Renal cortex interstitium (tissue), 11 donors: ENCODE data around the gene TJP2. TPM values are rescaled to one million over a fixed set of nuclear protein-coding genes. Genes with fewer than 3 reads are reported as not detected.
A peak's percentile ranks its signal among the peaks of the same experiment; 100 is the strongest.
"Not testable (repeated sequence)": the region's sequence is repeated elsewhere in the genome, so short reads cannot be mapped to it uniquely, and the experiment has no call there.

Source experiments
- DNase-seq, 11 donors: peaks; one replicate each; pipeline ENCODE4 v3.0.0-alpha.2; 2013; ENCODE audit warnings: low read depth in 9 of 11, low spot score in 4 of 11; ENCODE audit errors: extremely low read depth in 1 of 11
- polyA plus RNA-seq, 3 donors: library from polyadenylated mRNA; unstranded; fragments of 120-200 nt; gene quantifications; one replicate each; pipeline ENCODE4 v1.2.1, GENCODE V29; 2013; ENCODE audit not compliant: insufficient read length in 3 of 3

Gene TJP2
- polyA plus RNA-seq, 3 donors = 75.7 to 109 (median 103) TPM

DNA sequence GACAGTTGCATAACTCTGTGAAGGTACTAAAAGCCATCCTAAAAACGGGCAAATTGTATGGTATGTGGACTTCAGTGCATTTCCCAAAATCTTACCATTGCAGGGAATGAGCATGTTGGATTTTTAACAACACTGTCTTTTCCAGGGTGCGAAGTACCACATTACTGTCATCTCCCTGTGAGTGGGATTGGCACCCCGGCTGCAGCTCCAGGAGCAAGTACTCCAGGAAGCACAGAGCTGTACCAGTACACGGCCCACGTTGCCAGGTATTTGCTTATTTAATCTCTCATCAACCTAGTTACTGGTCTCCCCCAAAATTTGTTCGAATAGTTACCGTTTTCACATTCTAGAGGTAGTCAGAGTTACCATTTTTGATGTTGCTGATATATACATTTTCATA, 22.6 kb upstream of the TJP2 start:
- no peak for DNase-seq

- no peak for DNase-seq
Observed at GRCh38 chr9:69153707-69154521, 20.2 kb upstream of the TJP2 start.

DNA sequence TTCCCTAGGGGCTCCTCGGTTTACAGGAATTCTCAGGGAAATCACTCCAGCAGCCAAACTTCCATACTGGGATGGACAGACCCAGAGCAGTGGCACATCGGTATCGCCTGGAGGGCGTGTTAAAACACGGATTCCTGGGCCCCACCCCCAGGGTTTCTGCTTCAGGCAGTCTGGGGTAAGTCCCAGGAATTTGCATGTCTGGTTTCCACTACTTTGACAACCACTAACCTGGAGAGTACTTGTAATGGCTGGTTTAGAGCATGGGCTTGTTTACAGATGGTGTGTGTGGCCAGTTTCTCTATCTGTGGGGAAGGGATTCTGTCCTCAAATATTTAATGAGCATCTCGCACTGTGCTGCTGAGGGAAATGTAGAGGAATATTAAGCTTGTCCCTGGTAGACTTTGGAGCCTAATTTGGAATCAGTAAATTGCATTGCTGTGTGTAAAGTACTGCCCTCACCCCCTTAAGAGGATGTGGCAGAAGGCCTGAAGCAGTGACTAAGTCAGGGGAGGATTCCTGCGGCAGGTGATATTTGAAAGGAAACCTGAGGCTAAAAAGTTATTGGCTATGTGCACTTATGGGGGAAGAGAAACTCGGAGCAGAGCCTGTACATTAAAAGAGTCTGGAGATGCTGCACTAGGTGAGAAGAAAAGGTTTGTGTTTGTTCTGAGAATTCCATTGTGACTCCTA, 18.6 kb upstream of the TJP2 start:
- DNase-seq = no peak

GRCh38 chr9:69157751-69158466, 16.2 kb upstream of the TJP2 start:
- DNase-seq = no peak

DNA sequence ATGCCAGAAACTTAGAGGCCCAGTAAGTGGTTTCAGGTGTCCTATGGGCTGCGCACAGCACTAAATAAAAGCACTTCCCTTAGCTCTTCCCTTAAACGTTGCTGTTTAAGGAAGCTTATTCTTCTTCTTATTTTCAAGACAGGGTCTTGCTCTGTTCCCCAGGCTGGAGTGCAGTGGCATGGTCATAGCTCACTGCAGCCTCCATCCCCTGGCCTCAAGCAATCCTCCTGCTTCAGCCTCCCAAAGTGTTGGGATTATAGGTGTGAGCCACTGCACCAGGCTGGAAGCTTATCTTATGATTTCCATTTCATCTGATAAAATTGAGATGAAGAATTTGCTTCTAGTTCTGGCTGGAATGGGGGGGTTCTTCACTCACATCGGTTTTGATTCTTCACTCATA, 15.6 kb upstream of the TJP2 start:
- DNase-seq = no peak

DNA sequence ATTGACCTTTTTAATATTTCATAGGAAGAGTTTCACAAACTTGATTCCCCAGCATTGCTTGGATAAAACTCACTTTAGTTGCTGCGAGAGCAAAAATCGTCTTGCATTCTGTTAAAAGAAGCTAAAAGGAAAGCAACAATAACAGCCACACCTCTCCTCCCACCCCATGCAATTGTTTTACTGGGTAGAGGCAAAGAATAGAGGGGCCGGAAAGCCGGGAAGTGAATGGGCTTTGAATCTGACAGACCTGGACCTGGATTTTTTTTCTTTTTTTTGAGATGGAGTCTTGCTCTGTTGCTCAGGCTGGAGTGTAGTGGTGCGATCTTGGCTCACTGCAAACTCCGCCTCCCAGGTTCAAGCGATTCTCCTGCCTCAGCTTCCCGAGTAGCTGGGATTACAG, 9.5 kb upstream of the TJP2 start:
- DNase-seq = not testable (repeated sequence)

DNA sequence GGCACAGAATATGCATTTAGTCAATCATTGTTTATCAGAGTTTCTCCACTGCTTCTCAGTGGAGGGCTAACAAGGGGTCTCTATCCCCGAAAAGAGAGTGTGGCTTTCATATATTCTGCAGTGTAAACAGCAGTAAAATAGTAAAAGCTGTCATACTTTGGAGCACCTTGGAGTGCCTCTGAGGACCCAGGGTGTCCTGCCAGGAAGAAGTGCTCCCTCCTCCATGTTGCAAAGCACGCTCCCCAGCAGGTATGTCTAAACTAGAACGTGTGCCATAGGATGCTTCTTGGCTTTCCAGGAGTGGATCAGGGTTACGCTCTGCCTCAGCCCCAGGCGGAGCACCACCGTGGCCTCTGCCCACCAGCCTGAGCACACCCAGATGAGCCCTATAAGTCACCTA, 8.5 kb upstream of the TJP2 start:
- DNase-seq = no peak

- DNase-seq = no peak
Observed at GRCh38 chr9:69168709-69169217, 5.3 kb upstream of the TJP2 start.

DNA sequence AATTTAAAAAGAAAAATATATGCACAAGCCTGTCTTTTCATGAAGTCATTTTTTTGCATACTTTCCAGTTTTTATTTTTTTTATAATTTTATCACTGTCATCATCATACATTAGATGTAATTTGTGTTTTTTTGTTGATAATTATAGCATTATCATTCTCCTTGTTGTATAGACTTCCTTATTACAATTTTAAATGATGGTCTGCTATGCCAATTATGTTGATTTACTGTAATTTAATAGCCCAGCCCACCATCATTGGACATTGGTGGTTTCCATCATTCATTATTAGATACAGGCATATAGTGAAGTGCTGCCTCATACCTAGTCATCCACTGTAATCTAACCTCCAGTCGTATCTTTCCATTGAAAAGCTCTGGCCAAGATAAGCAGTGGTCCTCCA, 3.8 kb upstream of the TJP2 start:
- DNase-seq = no peak

- DNase-seq = no peak
Observed at GRCh38 chr9:69171049-69171448, 3.0 kb upstream of the TJP2 start.

DNA sequence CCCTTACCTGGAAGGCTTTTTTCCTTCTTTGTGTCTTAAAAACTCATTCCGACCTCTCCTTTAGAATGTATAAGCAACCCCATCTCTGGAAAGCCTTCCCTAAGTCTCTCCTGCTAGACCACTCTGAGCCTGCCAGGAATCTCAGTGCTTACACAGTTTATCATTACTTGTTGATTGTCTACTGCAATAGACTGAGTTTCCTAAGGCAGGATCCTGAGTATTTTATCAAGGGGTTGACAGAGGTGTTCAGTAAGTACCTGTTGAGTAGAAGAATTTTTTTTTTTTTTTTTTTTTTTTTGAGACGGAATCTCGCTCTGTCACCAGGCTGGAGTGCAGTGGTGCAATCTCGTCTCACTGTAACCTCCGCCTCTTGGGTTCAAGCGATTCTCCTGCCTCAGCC, 2.6 kb upstream of the TJP2 start:
- no peak for DNase-seq

DNA sequence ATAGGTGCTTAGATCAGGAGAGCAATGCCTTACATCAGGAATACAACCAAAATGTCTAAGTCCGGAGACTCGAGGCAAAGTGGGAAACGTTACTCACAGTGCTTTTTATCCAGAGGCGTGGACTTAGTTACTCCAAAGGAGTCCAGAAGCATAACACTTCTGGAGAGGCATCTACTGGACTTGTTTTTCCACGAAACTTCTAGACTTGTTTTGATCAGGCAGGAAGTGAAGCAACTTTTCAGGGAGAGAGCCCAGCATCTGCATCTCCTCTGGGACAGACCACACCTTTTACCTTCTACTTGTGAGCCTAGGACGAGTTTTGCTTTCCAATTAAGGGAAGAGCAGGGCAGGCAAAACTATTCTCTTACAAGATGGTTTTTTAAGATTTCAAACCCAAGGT, 1.2 kb upstream of the TJP2 start:
- no peak for DNase-seq

DNA sequence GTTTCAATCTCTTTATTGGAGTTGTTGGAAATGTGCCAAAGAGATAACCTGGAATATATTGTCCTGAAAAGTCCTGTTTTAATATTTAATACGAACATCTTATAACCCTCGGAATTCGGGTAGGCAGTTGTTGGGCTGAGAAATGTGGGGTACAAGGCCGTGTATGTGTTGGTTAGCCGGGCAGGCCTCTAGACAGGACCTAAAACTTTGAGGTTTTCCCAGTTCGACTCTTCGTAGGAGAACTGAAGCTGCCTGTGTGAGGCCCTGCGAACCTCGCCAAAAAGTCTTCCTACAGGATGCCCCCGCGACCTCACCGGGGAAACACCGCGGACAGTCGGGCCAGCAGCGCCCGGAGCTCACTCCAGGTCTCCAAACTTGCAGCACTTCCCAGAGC, 583 bp upstream of the TJP2 start:
- DNase-seq = no peak

- DNase-seq = peak in 2 of 11 donors; percentile 34 to 49
Observed at GRCh38 chr9:69174616-69175463, 763 bp downstream of the TJP2 start.

GRCh38 chr9:69175486-69175885, 1.4 kb downstream of the TJP2 start:
- DNase-seq = no peak

GRCh38 chr9:69176471-69177171, 2.5 kb downstream of the TJP2 start:
- no peak for DNase-seq

- DNase-seq = no peak
Observed at GRCh38 chr9:69178583-69179011, 4.5 kb downstream of the TJP2 start.

DNA sequence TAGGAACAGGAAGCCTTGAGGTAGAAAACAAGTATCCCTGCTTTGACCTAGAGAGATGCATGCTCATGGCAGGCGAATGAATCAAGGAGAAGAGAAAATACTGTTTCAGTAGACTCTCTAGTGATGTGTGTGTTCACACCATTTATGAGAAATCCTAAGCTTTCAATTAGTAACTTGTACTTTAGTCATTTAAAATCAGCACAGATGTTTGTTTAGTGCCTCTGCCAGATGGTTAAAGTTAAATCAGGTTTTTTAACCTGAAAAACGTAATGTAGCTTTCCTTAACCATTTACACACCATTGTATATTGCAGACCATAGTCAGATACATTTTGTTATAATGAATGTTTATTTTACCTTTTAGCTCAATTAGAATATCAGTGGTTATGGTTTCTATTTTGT, 5.0 kb downstream of the TJP2 start:
- DNase-seq = no peak
